Trophoblast cell (in vitro differentiated cells and primary cell): ENCODE measurements around the gene NEIL1.

ENCODE experiments used
- DNase-seq, 2 donors: peaks; one replicate each; pipeline ENCODE4 v3.0.0-alpha.2; 2016
- H2AFZ ChIP-seq: 2 replicates; pipeline ENCODE4 v1.6.1; 2013; ENCODE audit warnings: low read length, moderate library complexity, mild to moderate bottlenecking; ENCODE audit not compliant: insufficient read depth, poor library complexity
- H2AK5ac ChIP-seq: 2 replicates; pipeline ENCODE4 v1.6.1; 2013; ENCODE audit warnings: mild to moderate bottlenecking, low read length
- H2BK120ac ChIP-seq: 2 replicates; pipeline ENCODE4 v1.6.1; 2013; ENCODE audit warnings: low read length, mild to moderate bottlenecking, moderate library complexity; ENCODE audit not compliant: insufficient read depth, poor library complexity
- H2BK12ac ChIP-seq: 2 replicates; pipeline ENCODE4 v1.6.1; 2013; ENCODE audit warnings: mild to moderate bottlenecking, low read length, moderate library complexity
- H2BK5ac ChIP-seq: 2 replicates; pipeline ENCODE4 v1.6.1; 2013; ENCODE audit warnings: low read length, low read depth, moderate library complexity, mild to moderate bottlenecking; ENCODE audit not compliant: poor library complexity
- H3K14ac ChIP-seq: 2 replicates; pipeline ENCODE4 v1.6.1; 2013; ENCODE audit warnings: mild to moderate bottlenecking, low read length
- H3K18ac ChIP-seq: 2 replicates; pipeline ENCODE4 v1.6.1; 2013; ENCODE audit warnings: mild to moderate bottlenecking, low read length
- H3K23ac ChIP-seq: 2 replicates; pipeline ENCODE4 v1.6.1; 2013; ENCODE audit warnings: low read length
- H3K27ac ChIP-seq: 2 replicates; pipeline ENCODE4 v1.5.1; 2013; ENCODE audit warnings: low read depth, mild to moderate bottlenecking, inconsistent platforms, low read length, moderate library complexity
- H3K27me3 ChIP-seq: 2 replicates; pipeline ENCODE4 v1.6.1; 2013; ENCODE audit warnings: inconsistent platforms, mild to moderate bottlenecking, low read length, moderate library complexity; ENCODE audit not compliant: insufficient read depth
- H3K36me3 ChIP-seq, 2 experiments: 1 replicate in 1 of 2; 2 replicates in 1 of 2; pipeline ENCODE4 v1.6.1; 2013; ENCODE audit warnings: low read length in 2 of 2, mild to moderate bottlenecking in 2 of 2, moderate library complexity in 1 of 2; ENCODE audit not compliant: insufficient read depth in 2 of 2, control insufficient read depth in 1 of 2
- H3K4ac ChIP-seq: 2 replicates; pipeline ENCODE4 v1.6.1; 2013; ENCODE audit warnings: low read depth, mild to moderate bottlenecking, low read length, moderate library complexity
- H3K4me1 ChIP-seq, 2 experiments: 1 replicate in 1 of 2; 2 replicates in 1 of 2; pipeline ENCODE4 v1.6.1; 2013; ENCODE audit warnings: low read length in 2 of 2, mild to moderate bottlenecking in 2 of 2, moderate library complexity in 1 of 2; ENCODE audit not compliant: insufficient read depth in 2 of 2, control insufficient read depth in 1 of 2
- H3K4me2 ChIP-seq: 2 replicates; pipeline ENCODE4 v1.6.1; 2013; ENCODE audit warnings: inconsistent platforms, mild to moderate bottlenecking, low read length, moderate library complexity
- H3K4me3 ChIP-seq: 2 replicates; pipeline ENCODE4 v1.5.1; 2013; ENCODE audit warnings: mild to moderate bottlenecking, low read depth, low read length, inconsistent platforms
- H3K79me1 ChIP-seq: one replicate; pipeline ENCODE4 v1.6.1; 2013; ENCODE audit warnings: low read length
- H3K79me2 ChIP-seq: 2 replicates; pipeline ENCODE4 v1.6.1; 2013; ENCODE audit warnings: low read length, mild to moderate bottlenecking; ENCODE audit not compliant: control insufficient read depth, insufficient read depth, poor library complexity
- H3K9ac ChIP-seq: 2 replicates; pipeline ENCODE4 v1.6.1; 2013; ENCODE audit warnings: mild to moderate bottlenecking, low read length
- H3K9me3 ChIP-seq: 2 replicates; pipeline ENCODE4 v1.6.1; 2013; ENCODE audit warnings: low read depth, mild to moderate bottlenecking, control low read depth, inconsistent platforms, low read length; ENCODE audit not compliant: insufficient read depth
- H4K12ac ChIP-seq: 2 replicates; pipeline ENCODE4 v1.6.1; 2013; ENCODE audit warnings: low read depth, mild to moderate bottlenecking, low read length, moderate library complexity
- H4K8ac ChIP-seq: 2 replicates; pipeline ENCODE4 v1.6.1; 2013; ENCODE audit warnings: low read depth, mild to moderate bottlenecking, low read length, moderate library complexity
- H4K91ac ChIP-seq: one replicate; pipeline ENCODE4 v1.6.1; 2013; ENCODE audit warnings: low read depth, mild to moderate bottlenecking, low read length, moderate library complexity
- WGBS: extraction: QIAGEN DNeasy Blood & Tissue Kit; methylation state at CpG from one replicate; pipeline ENCODE4 v1.1.7; 2013; ENCODE audit warnings: missing lambda C conversion rate; ENCODE audit not compliant: insufficient read length, insufficient coverage; ENCODE audit errors: extremely low coverage; 5-methylcytosine and 5-hydroxymethylcytosine counted together

The NEIL1 gene

GRCh38 chr15:75397494-75397893 lies 50.7 kb downstream of the NEIL1 start:
- no peak overlapping the region for H3K14ac ChIP-seq
- H2BK12ac ChIP-seq, result no peak overlapping the region
- H3K79me1 ChIP-seq, result no peaks in the 10 kb centered on the region
- no peak overlapping the region for H3K18ac ChIP-seq
- H4K8ac ChIP-seq, result no peak overlapping the region
- no peak overlapping the region for H3K23ac ChIP-seq
- H3K4me3 ChIP-seq, result no peak overlapping the region
- H3K4me1 ChIP-seq, result no peaks in the 10 kb centered on the region
- no peak overlapping the region for H3K9ac ChIP-seq
- H3K79me2 ChIP-seq, result no peaks in the 10 kb centered on the region
- no peak overlapping the region for H2BK120ac ChIP-seq
- no peak overlapping the region for H2AK5ac ChIP-seq
- peaks cover 33 to 60% of the 10 kb centered on the region in 2 experiments for H3K36me3 ChIP-seq
- H3K27ac ChIP-seq, result no peak overlapping the region
- H2BK5ac ChIP-seq, result no peak overlapping the region
- H3K4me2 ChIP-seq, result no peak overlapping the region
- no peak overlapping the region for H3K4ac ChIP-seq
- H4K12ac ChIP-seq, result no peak overlapping the region
- no peaks in the 10 kb centered on the region for H3K9me3 ChIP-seq
- H2AFZ ChIP-seq, result no peak overlapping the region
- H3K27me3 ChIP-seq, result no peaks in the 10 kb centered on the region
- DNase-seq, result no peak
- WGBS, result no CpG with 5 or more reads among the region's 2 CpGs
- H4K91ac ChIP-seq, result no peak overlapping the region

DNA sequence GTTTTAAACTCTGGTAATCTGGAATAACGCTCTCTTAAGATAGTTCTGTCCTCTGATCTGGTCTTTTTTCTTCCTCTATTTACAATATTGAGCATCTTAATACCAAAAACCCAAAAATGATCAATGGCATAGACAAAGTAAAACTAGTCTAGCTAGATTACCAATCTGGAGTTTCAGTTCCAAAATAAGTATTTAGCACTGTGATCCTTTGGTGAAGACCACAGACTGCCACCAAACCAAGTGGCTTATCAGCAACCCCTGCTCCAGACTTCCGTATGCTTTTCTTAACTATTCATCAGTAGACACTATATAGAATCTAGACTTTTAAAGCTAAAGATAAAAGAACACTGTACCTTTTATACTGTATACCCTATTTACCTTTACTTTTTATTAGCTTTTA lies 57.1 kb downstream of the NEIL1 start:
- no peak overlapping the region for H3K4me2 ChIP-seq
- no peak for DNase-seq
- no peak overlapping the region for H4K12ac ChIP-seq
- H3K79me1 ChIP-seq, result no peaks in the 10 kb centered on the region
- no CpG with 5 or more reads among the region's 2 CpGs for WGBS
- no peaks in the 10 kb centered on the region for H3K79me2 ChIP-seq
- no peak overlapping the region for H3K23ac ChIP-seq
- H3K18ac ChIP-seq, result no peak overlapping the region
- no peak overlapping the region for H3K4me3 ChIP-seq
- H4K8ac ChIP-seq, result no peak overlapping the region
- H3K27me3 ChIP-seq, result no peaks in the 10 kb centered on the region
- no peak overlapping the region for H2BK5ac ChIP-seq
- no peak overlapping the region for H2BK12ac ChIP-seq
- no peak overlapping the region for H3K14ac ChIP-seq
- no peak overlapping the region for H2AFZ ChIP-seq
- no peak overlapping the region for H3K9ac ChIP-seq
- H2BK120ac ChIP-seq, result no peak overlapping the region
- H3K4ac ChIP-seq, result no peak overlapping the region
- no peak overlapping the region for H4K91ac ChIP-seq
- no peaks in the 10 kb centered on the region for H3K9me3 ChIP-seq
- peaks cover 35 to 42% of the 10 kb centered on the region in 2 experiments for H3K36me3 ChIP-seq
- H3K4me1 ChIP-seq, result no peaks in the 10 kb centered on the region
- H3K27ac ChIP-seq, result no peak overlapping the region
- no peak overlapping the region for H2AK5ac ChIP-seq
